Mammary epithelial cell (primary cell): Measurements from ENCODE around the gene RIBC2.

Source experiments
- CTCF ChIP-seq, 2 donors: IDR thresholded peaks in 1 of 2; conservative IDR thresholded peaks in 1 of 2; 2 replicates each; pipeline ENCODE4 v1.5.1; 2011 to 2012; ENCODE audit warnings: inconsistent platforms in 2 of 2, low read length in 2 of 2, mild to moderate bottlenecking in 2 of 2, control low read depth in 1 of 2, low read depth in 1 of 2; ENCODE audit not compliant: insufficient read depth in 1 of 2; ENCODE audit errors: extremely low read depth in 1 of 2
- EZH2 ChIP-seq: IDR thresholded peaks from 2 replicates; pipeline ENCODE4 v1.6.1; 2012; ENCODE audit warnings: low read length, inconsistent platforms, borderline replicate concordance

GRCh38 chr22:45476814-45477213, 63.3 kb downstream of the RIBC2 start:
- TF ChIP-seq CTCF (conservative IDR thresholded peaks at IDR 0.05 in 1 of 2, IDR thresholded peaks at IDR 0.05 in 1 of 2; ENCODE audit: extremely low read depth in 1 of 2, insufficient read depth in 1 of 2, low read depth in 1 of 2, low read length in 2 of 2) (no peak), EZH2 (no peak)
